MCF 10A (cell line): ENCODE measurements around the gene NQO2. TPM values are rescaled to one million over a fixed set of nuclear protein-coding genes. Genes with fewer than 3 reads are reported as not detected.
A peak's percentile ranks its signal among the peaks of the same experiment; 100 is the strongest.

Experiments
- Bru-seq: library from RNA; stranded (reverse); fragments of 400-500 nt; gene quantifications from one replicate; lab custom pipeline; 2021; lab: Mats Ljungman, UMichigan
- BruChase-seq, 2 experiments: library from RNA; stranded (reverse); fragments of 400-500 nt; gene quantifications; one replicate each; lab custom pipeline; 2021; lab: Mats Ljungman, UMichigan
- BruUV-seq: library from RNA; stranded (reverse); fragments of 400-500 nt; replicated peaks from 2 replicates; lab custom pipeline; 2021; lab: Mats Ljungman, UMichigan
- CTCF ChIA-PET: fragments of 300-600 bp; sonication (Branson Sonifier 250); formaldehyde crosslinking; extraction: SDS; loops from one replicate; lab custom pipeline; 2021; ENCODE audit warnings: antibody characterized with exemption, inconsistent platforms; lab: Yijun Ruan, JAX
- POLR2A ChIA-PET: fragments of 300-600, 350-650 bp; sonication (Branson Sonifier 250); formaldehyde crosslinking; extraction: SDS; loops from one replicate; lab custom pipeline; 2020; ENCODE audit warnings: antibody characterized with exemption, inconsistent platforms; lab: Yijun Ruan, JAX
- DNase-seq: peaks from one replicate; pipeline ENCODE4 v3.0.0-alpha.2; 2018; ENCODE audit not compliant: unreplicated experiment
- H3K27ac Mint-ChIP-seq: one replicate; pipeline ENCODE4 v1.8.0; 2022; ENCODE audit warnings: mild to moderate bottlenecking, low read depth, mixed read lengths; ENCODE audit not compliant: unreplicated experiment
- H3K27me3 Mint-ChIP-seq: one replicate; pipeline ENCODE4 v1.8.0; 2022; ENCODE audit warnings: mixed read lengths; ENCODE audit not compliant: insufficient read depth, unreplicated experiment
- H3K36me3 Mint-ChIP-seq: one replicate; pipeline ENCODE4 v1.8.0; 2022; ENCODE audit warnings: mild to moderate bottlenecking, moderate library complexity, mixed read lengths; ENCODE audit not compliant: insufficient read depth, unreplicated experiment
- H3K4me1 Mint-ChIP-seq: one replicate; pipeline ENCODE4 v1.8.0; 2022; ENCODE audit warnings: mixed read lengths; ENCODE audit not compliant: insufficient read depth, unreplicated experiment
- H3K4me3 Mint-ChIP-seq: one replicate; pipeline ENCODE4 v1.8.0; 2022; ENCODE audit warnings: mild to moderate bottlenecking, moderate library complexity, mixed read lengths; ENCODE audit not compliant: unreplicated experiment
- H3K9me3 Mint-ChIP-seq: one replicate; pipeline ENCODE4 v1.8.0; 2022; ENCODE audit warnings: mixed read lengths; ENCODE audit not compliant: unreplicated experiment
- intact Hi-C: fragments of 100-400 bp; cut with micrococcal nuclease; formaldehyde crosslinking; loops from 2 replicates; pipeline ENCODE4 v1.14.1; 2022
- long read RNA-seq: library from polyadenylated mRNA; stranded (forward); transcript quantifications from one replicate; pipeline ENCODE4 v2.0.0, GENCODE V29; 2022
- total RNA-seq: library from RNA; stranded (reverse); gene quantifications from 2 replicates; pipeline ENCODE4 v1.2.3, GENCODE V29; 2022
- TF ChIP-seq, protein P1 (sequence below): fragments of 200-600 bp; IDR thresholded peaks from one replicate; pipeline ENCODE4 v1.8.0; 2022; ENCODE audit warnings: antibody characterized with exemption, mild to moderate bottlenecking; ENCODE audit not compliant: unreplicated experiment

The NQO2 gene, protein sequence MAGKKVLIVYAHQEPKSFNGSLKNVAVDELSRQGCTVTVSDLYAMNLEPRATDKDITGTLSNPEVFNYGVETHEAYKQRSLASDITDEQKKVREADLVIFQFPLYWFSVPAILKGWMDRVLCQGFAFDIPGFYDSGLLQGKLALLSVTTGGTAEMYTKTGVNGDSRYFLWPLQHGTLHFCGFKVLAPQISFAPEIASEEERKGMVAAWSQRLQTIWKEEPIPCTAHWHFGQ
- total RNA-seq (18.6 and 20.0 TPM in 2 replicates), Bru-seq, nascent RNA (percentile 74 among the genes with signal in this experiment), BruChase-seq, experiment 1, labeled RNA remaining after a 6-hour chase (percentile 71 among the genes with signal in this experiment), BruChase-seq, experiment 2, labeled RNA remaining after a 2-hour chase (percentile 73 among the genes with signal in this experiment)
- long read RNA-seq, full-length matches to known transcripts, result 23 of 31 reads
- long read RNA-seq, partial matches to known transcripts, result 0 of 31 reads
- long read RNA-seq, other reads (novel, unspliced or antisense), result 8 of 31 reads

DNA sequence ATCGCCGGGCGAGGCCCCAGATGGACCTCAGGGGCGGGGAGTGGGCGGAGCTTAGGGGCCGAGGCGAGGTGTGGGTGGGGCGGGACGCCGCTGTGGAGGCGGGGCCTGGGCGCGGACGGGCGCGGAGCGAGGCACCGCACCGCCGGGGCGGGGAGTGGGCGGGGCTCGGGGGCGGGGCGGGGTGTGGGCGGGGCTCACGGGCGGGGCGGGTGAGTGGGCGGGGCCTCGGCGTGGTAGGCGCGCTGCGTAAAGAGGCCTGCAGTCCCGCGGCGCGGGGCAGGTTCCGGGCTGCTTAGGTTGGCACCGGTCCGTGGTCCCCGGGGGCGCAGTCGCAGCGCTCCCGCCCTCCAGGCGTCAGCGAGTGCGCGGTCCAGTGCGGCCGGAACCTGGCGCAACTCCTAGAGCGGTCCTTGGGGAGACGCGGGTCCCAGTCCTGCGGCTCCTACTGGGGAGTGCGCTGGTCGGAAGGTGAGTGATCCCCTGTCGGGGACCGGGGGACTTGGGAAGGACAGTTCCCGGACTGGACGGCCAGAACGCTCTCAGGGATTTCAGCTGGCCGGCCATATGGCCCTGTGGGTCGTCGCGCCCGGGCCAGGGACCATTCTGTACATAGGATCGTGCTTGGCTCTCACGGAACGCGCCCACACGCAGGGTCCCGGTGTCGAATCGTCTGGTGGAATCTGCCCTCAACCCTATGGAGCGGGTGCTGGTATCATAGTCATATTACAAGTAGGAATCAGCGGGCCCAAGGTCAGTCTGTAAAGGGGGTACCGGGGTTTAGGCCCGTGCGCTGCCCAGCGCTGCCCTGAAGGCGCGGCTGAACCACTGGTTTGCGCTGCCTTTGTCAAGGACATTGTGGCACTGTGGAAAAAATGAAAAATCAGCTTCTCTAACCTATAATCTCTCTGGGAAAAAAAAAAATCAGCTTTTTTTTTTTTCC lies at the start of gene NQO2:
TSS of gene NQO2 (plus strand) at position 277 of the 940 bp plus-strand sequence. CDS start 6,659 bp downstream, outside the sequence.
- H3K4me3 Mint-ChIP-seq, result peak within 1 kb of the TSS; percentile 80
- ChIA-PET POLR2A (interaction anchor here (0.6 to 4.7 kb wide), 22 partner anchors 11 to 1689 kb away, joined by 3 to 78 read pairs (median 3); partner anchors contain the start of gene RIPK1), CTCF (interaction anchor here (0.5 to 3.9 kb wide), 10 partner anchors 10 to 524 kb away, joined by 3 to 34 read pairs (median 4); no protein-coding TSS in a partner anchor)
- peaks cover 12% of the 10 kb centered on the region for H3K4me1 Mint-ChIP-seq
- TF ChIP-seq, protein P1, sequence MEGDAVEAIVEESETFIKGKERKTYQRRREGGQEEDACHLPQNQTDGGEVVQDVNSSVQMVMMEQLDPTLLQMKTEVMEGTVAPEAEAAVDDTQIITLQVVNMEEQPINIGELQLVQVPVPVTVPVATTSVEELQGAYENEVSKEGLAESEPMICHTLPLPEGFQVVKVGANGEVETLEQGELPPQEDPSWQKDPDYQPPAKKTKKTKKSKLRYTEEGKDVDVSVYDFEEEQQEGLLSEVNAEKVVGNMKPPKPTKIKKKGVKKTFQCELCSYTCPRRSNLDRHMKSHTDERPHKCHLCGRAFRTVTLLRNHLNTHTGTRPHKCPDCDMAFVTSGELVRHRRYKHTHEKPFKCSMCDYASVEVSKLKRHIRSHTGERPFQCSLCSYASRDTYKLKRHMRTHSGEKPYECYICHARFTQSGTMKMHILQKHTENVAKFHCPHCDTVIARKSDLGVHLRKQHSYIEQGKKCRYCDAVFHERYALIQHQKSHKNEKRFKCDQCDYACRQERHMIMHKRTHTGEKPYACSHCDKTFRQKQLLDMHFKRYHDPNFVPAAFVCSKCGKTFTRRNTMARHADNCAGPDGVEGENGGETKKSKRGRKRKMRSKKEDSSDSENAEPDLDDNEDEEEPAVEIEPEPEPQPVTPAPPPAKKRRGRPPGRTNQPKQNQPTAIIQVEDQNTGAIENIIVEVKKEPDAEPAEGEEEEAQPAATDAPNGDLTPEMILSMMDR, result no peak
- H3K9me3 Mint-ChIP-seq, result no peaks in the 10 kb centered on the region
- peak; percentile 90 for DNase-seq
- peaks cover 4% of the 10 kb centered on the region for H3K36me3 Mint-ChIP-seq
- no peaks in the 10 kb centered on the region for H3K27me3 Mint-ChIP-seq
- intact Hi-C loops, result loop anchor here (2.0 to 5.0 kb wide), 5 partner anchors 25 to 253 kb away; partner anchors contain the start of gene BPHL
- TSS peak; percentile 60 for BruUV-seq
- peak within 1 kb of the TSS; percentile 37 for H3K27ac Mint-ChIP-seq

DNA sequence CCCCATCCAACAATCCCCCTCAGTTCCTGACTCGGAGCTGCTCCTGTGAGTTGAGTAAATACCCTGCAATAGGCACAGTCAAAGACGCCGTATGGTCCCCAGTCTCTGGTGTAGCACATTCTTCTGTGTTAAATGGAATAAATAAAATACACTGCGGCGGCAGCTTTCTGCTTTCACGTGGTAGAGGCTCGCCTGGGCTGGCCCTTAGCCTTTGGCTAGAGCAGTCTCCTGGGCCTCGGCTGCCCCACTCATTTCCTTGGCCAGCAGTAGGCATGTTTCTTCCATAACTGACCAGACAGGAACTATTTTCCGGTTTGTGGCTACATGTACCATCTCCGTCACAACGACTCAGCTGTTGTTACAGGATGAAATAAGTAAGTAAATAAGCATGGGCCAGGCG lies 49.0 kb upstream of the NQO2 start:
- intact Hi-C loops, result no loop called here
- ChIA-PET POLR2A (no interaction called here), CTCF (interaction anchor here (0.7 to 1.5 kb wide), 5 partner anchors 19 to 159 kb away, joined by 3 to 4 read pairs (median 3); no protein-coding TSS in a partner anchor)
- BruUV-seq, result no TSS peak
- TF ChIP-seq, protein P1, result no peak
- Mint-ChIP-seq H3K27me3 (no peaks in the 10 kb centered on the region), H3K9me3 (no peaks in the 10 kb centered on the region), H3K27ac (no peak overlapping the region), H3K36me3 (peaks cover 28% of the 10 kb centered on the region), H3K4me1 (no peaks in the 10 kb centered on the region), H3K4me3 (no peak overlapping the region)
- DNase-seq, result no peak

DNA sequence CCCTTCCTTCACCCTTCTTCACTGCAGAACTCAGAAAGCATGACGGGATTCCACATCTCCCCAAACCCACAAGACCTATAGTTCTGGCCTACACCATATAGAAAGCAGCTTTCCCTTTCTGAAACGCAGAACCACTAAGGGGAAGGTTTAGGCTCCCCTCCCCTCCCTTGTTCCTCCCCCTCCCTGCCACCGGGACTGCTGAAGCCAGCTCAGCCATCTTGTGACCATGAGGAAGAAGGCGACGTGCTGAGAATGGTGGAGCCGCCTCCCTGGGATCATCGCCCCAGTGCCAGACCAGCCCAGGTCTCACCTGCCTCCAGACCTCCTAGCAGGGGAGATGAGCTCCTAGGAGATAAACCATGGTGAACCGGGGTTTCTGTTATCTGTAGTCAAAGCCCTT lies 48.0 kb upstream of the NQO2 start:
- no peak for DNase-seq
- TF ChIP-seq, protein P1, result no peak
- CTCF ChIA-PET, result interaction anchor here (0.7 to 1.7 kb wide), 13 partner anchors 9 to 681 kb away, joined by 3 to 6 read pairs (median 4); no protein-coding TSS in a partner anchor
- POLR2A ChIA-PET, result interaction anchor here (0.7 kb wide), 2 partner anchors 89 to 117 kb away, joined by 3 to 4 read pairs; partner anchors contain the start of gene RIPK1
- peaks cover 35% of the 10 kb centered on the region for H3K36me3 Mint-ChIP-seq
- H3K27ac Mint-ChIP-seq, result no peak overlapping the region
- H3K9me3 Mint-ChIP-seq, result no peaks in the 10 kb centered on the region
- no peaks in the 10 kb centered on the region for H3K27me3 Mint-ChIP-seq
- no TSS peak for BruUV-seq
- intact Hi-C loops, result loop anchor here (1.0 kb wide), 1 partner anchor 38 kb away; no protein-coding TSS in a partner anchor
- H3K4me3 Mint-ChIP-seq, result no peak overlapping the region
- H3K4me1 Mint-ChIP-seq, result no peaks in the 10 kb centered on the region
